CD4-positive, alpha-beta T cell treated with Interleukin-10 for 1 hour (primary cell): ENCODE data around the gene ARFIP2.

ENCODE experiments used
- DNase-seq: peaks from one replicate; pipeline ENCODE4 v3.0.0-alpha.2; 2020

ARFIP2 gene

GRCh38 chr11:6438979-6439571 lies 42.1 kb downstream of the ARFIP2 start:
- DNase-seq: peak; percentile 51

- DNase-seq: peak; percentile 21
Measured at GRCh38 chr11:6437993-6438392, 43.1 kb downstream of the ARFIP2 start.

DNA sequence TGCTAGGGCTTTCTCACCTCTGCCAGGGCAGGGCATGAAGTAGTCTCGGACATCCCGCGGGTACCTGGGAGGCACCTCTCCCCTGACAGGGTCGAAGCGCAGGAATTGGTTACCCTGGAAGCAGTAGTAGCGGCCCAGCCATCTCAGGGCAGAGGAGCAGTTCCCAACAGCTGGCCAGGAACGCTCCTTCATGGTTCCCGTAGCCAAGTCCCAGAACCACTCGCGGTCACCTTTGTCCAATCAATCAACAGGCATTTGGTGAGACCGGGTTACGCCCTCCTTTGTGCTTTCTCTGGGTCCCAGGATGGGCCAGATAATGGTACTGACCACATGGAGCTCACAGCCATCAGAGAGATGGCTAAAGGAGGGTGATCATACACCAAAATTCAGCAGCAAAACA lies 43.7 kb downstream of the ARFIP2 start:
- no peak for DNase-seq

DNA sequence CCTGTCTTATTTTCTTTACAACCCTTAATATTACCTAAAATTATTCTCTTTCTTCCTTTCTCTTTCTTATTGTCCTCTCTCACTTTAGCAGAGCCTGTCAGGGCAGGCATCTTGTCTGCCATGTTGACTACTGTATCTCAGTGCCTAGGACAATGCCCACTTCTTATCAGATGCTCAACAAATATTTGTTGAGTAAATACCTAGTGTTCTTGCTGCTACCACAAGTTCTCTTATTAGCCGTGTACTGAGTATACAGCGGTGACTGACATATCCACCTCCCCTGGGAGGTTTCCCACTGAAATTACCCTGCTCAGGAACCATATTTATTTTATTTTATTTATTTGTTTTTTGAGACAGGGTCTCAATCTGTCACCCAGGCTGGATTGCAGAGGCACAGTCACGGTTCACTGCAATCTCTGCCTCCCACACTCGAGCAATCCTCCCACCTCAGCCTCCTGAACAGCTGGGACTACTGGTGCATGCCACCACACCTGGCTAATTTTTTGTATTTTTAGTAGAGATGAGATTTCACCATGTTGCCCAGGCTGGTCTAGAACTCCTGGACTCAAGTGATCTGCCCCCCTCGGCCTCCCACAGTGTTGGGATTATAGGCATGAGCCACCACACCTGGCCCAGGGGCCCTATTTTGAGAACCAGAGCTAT lies 47.0 kb downstream of the ARFIP2 start:
- DNase-seq: no peak

- no peak for DNase-seq
Measured at GRCh38 chr11:6431861-6432260, 49.3 kb downstream of the ARFIP2 start.

DNA sequence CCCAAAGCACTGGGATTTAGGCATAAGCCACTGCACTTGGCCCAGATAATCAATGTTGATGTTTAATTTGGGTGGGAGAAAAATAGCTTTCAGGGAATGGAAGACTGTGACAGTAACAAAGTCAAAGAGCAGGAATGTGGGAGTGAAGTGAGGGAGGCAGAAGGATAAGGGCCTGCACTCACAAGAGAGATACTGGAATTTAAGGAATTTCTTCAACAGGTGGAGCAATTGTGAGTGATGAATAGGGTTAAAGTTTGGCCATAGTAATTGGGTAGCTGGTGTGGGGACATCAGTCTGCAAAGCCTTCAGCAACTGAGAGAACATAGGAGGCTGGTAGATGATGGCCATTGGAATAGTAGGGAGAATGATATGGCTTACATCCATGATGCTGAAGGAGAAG lies 53.6 kb downstream of the ARFIP2 start:
- no peak for DNase-seq
